GM12872 (cell line): ENCODE measurements around the gene ARHGEF7.

ENCODE experiments used
- CTCF ChIP-seq: IDR thresholded peaks from 3 replicates; pipeline ENCODE4 v1.5.1; 2011; ENCODE audit warnings: low read depth, mild to moderate bottlenecking, low read length, moderate library complexity; ENCODE audit not compliant: insufficient read depth

ARHGEF7 gene

GRCh38 chr13:111230385-111230930 lies 115.3 kb downstream of the ARHGEF7 start:
- no peak for TF ChIP-seq CTCF

DNA sequence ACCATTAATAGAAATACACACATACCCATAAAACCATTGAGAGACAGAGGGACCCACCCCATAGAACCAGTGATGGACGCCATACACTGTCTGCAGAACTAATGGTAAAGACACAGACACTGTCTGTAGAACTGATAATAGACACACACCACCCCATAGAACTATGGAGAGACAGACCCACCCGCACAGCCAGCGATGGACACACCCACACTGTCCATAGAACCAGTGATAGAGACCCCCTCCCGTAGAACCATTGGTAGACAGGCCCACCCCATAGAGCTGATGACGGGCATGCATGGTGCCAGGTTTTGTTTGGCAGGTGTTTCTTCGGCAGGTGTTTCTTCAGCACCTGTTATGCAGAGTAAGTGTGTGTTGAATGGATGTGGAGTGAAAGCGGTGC lies 117.1 kb downstream of the ARHGEF7 start:
- no peak for TF ChIP-seq CTCF

DNA sequence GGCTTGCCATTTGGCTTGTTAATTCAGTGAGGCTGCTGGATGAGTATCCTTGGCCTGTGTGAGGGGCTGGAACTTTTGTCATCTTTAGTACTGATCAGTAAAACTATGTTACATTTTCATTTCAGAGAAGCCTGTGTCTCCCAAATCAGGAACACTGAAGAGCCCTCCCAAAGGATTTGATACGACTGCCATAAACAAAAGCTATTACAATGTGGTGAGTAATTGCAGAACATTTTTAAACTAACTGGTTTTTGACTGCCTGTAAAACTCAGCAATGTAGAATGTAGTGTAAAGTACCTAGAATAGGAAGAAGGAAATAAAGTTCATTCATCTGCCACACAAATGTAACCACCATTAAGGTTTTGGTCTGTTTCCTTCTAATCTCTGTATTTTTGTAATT lies 118.0 kb downstream of the ARHGEF7 start:
- TF ChIP-seq CTCF, result no peak

DNA sequence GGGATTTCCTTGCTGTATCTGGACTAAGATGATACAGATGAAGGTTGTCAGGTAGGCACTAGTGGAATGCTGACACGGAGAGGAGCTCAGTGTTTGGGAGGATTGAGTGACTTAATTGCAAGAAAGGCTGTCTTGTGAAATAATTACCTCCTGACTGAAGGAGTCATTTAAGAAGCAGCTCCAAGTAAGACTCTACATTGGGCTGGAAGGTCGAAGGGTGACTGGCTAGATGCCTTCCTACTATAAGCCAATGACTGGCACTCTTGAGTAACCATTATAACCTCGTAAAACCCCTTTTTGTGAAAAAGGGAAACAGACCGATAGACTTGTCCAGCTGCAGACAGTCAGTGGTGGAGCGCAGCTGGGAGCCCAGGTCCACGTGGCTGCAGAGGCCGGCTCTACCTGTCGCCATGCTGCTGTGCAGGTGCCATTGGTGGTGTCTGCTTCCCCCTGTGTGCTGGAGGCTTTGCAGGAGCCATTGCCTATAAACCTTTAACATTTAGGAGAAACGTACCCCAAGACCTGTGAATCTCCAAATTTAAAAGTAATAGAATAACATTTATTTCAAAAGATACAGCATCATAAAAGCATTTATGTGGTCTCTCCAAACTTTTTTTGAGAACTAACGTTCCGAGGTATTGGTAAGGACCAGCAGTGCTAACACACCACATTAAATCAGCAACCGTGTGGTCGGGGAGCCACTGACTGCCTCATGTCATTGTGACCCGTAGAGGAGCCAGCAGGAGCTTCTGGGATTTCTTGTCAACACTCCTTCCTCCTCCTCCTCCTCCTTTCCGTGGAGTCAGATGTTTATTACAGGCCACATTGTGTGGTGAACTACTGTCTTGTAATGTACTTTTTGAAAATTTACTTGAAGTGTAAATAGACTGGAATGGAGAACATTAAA lies 124.9 kb downstream of the ARHGEF7 start:
- no peak for TF ChIP-seq CTCF

DNA sequence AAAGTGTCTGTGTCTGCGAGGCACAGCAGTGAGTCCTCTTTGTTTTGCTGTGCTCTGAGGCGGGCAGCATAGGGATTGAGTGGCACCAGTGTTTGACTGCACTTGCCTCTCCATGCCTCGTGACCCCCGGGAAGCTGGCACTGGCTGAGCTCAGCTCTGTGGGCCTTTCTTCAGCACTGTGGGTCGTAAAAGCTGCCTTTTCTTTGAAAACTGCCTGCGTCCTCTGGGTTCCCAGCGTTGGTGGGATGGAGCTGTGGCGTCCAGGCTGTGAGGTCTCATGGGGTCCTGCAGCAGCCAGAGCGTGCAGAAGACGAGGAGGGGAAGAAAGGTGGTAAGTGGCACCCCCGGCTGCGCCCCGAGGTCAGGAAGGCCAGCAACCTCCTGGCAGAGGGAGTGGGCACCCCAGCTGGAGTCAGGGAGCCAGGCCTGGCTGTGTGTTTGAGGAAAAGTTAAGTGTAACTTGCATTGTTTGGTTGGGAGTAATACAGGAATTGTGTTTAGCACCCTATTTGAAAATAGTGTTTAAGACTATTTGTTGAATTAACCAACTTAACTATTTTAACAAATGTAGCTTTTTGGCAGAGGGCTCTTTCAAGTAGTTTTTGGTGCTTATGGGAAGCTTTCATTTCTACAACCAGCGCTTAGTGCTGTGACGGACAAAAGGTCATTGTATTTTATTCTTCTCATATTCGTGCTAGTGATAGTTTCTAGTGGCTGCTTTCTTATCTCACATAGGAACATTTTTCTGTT lies 126.1 kb downstream of the ARHGEF7 start:
- TF ChIP-seq CTCF, result no peak

DNA sequence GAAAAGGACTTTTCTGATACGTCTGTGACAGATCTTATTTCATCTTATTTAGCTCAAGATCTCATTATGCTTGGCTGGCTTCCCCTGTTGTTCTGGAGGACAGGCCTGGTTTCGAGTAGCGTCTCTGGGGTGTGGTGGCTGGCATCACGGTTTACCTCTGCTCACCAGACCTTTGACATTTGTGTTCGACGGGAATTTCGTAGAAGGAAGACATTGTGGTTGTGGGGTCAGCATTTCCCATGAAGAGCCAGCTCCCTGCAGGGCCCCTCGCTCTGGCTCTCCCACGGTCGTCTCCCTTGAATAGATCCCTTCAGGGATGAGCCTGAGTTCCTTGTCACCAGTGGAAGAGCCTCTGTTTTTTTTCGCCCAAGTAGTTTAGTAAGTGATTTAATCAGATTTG lies 126.8 kb downstream of the ARHGEF7 start:
- no peak for TF ChIP-seq CTCF

GRCh38 chr13:111242585-111242984 lies 127.5 kb downstream of the ARHGEF7 start:
- no peak for TF ChIP-seq CTCF
